Posterior vena cava (tissue), 2 donors: Measurements from ENCODE around the gene CD244. TPM values are rescaled to one million over a fixed set of nuclear protein-coding genes. Genes with fewer than 3 reads are reported as not detected.

Experiments used
- DNase-seq: peaks from one replicate; pipeline ENCODE4 v3.0.0-alpha.2; 2020; ENCODE audit warnings: low spot score
- intact Hi-C, 2 donors: fragments of 100-400 bp; cut with DNase I; formaldehyde crosslinking; loops; one replicate each; pipeline versions ENCODE4 v1.14.1 to v1.14.2; 2022 to 2023
- total RNA-seq, 2 donors: library from RNA; stranded (reverse); fragmentation: NEBNext Ultra II Directional; extraction: Animal tissue kit (Norgen Biotek cat#: 25700); gene quantifications; one replicate each; pipeline ENCODE4 v1.2.1, GENCODE V29; 2021
- donor health status: DM: yes; HTN: yes; CAD: no.
- donor health status: DM: yes; HTN: yes; CAD: no.

The CD244 gene
- total RNA-seq, 2 donors from 2014 or later: 0.48 to 0.65 TPM

- no peak for DNase-seq
- intact Hi-C loops: no loop called here
Observed at GRCh38 chr1:160855181-160855981, 7.3 kb downstream of the CD244 start.

GRCh38 chr1:160853754-160854153 lies 8.9 kb downstream of the CD244 start:
- intact Hi-C loops: no loop called here

GRCh38 chr1:160853014-160853413 lies 9.7 kb downstream of the CD244 start:
- no peak for DNase-seq
- intact Hi-C loops: no loop called here

More at GRCh38 chr1:160853754-160854153, 8.9 kb downstream of the CD244 start:
- no peak for DNase-seq

GRCh38 chr1:160850993-160851392 lies 11.7 kb downstream of the CD244 start:
- DNase-seq: no peak
- intact Hi-C loops: no loop called here

- DNase-seq: no peak
- intact Hi-C loops: no loop called here
Observed at GRCh38 chr1:160850541-160850940, 12.1 kb downstream of the CD244 start.

- intact Hi-C loops: no loop called here
- no peak for DNase-seq
Observed at GRCh38 chr1:160846281-160846680, 16.4 kb downstream of the CD244 start.

- no peak for DNase-seq
- intact Hi-C loops: no loop called here
Observed at GRCh38 chr1:160844447-160845232, 18.0 kb downstream of the CD244 start.

GRCh38 chr1:160841079-160841478 lies 21.6 kb downstream of the CD244 start:
- DNase-seq: no peak
- intact Hi-C loops: no loop called here

- intact Hi-C loops: no loop called here
- no peak for DNase-seq
Observed at GRCh38 chr1:160839746-160840145, 22.9 kb downstream of the CD244 start.

- intact Hi-C loops: no loop called here
- DNase-seq: no peak
Observed at GRCh38 chr1:160838888-160839287, 23.8 kb downstream of the CD244 start.

GRCh38 chr1:160837558-160838205 lies 25.0 kb downstream of the CD244 start:
- peak; percentile 86 for DNase-seq
- intact Hi-C loops: no loop called here

GRCh38 chr1:160836981-160837557 lies 25.6 kb downstream of the CD244 start:
- intact Hi-C loops: no loop called here
- no peak for DNase-seq

- DNase-seq: no peak
- intact Hi-C loops: no loop called here
Observed at GRCh38 chr1:160836561-160836960, 26.1 kb downstream of the CD244 start.

- no peak for DNase-seq
- intact Hi-C loops: no loop called here
Observed at GRCh38 chr1:160835751-160836150, 26.9 kb downstream of the CD244 start.

- no peak for DNase-seq
- intact Hi-C loops: no loop called here
Observed at GRCh38 chr1:160834945-160835565, 27.6 kb downstream of the CD244 start.

GRCh38 chr1:160830321-160831153 lies 32.1 kb downstream of the CD244 start:
- DNase-seq: no peak
- intact Hi-C loops: no loop called here

- intact Hi-C loops: no loop called here
- no peak for DNase-seq
Observed at GRCh38 chr1:160829766-160830165, 32.9 kb downstream of the CD244 start.

- DNase-seq: no peak
- intact Hi-C loops: no loop called here
Observed at GRCh38 chr1:160827418-160827817, 35.3 kb downstream of the CD244 start.

- no peak for DNase-seq
- intact Hi-C loops: no loop called here
Observed at GRCh38 chr1:160826546-160826945, 36.1 kb downstream of the CD244 start.
